GM10266 (cell line): ENCODE measurements around the gene CYTH4.

Experiments used
- DNase-seq: peaks from one replicate; pipeline ENCODE4 v3.0.0; 2012; ENCODE audit errors: extremely low spot score
- CTCF ChIP-seq: IDR thresholded peaks from 2 replicates; pipeline ENCODE4 v1.5.1; 2012; ENCODE audit warnings: mild to moderate bottlenecking, low read depth; ENCODE audit not compliant: control insufficient read depth, insufficient read depth; ENCODE audit errors: missing control alignments

Gene CYTH4

GRCh38 chr22:37274380-37274862 lies 7.9 kb upstream of the CYTH4 start:
- TF ChIP-seq CTCF = no peak
- DNase-seq = peak; percentile 50

GRCh38 chr22:37275134-37275533 lies 7.2 kb upstream of the CYTH4 start:
- no peak for TF ChIP-seq CTCF
- DNase-seq = no peak

- no peak for TF ChIP-seq CTCF
- no peak for DNase-seq
These were observed 6.7 kb upstream of the CYTH4 start for GRCh38 chr22:37275622-37276021.

- DNase-seq = no peak
- no peak for TF ChIP-seq CTCF
These were observed 5.5 kb upstream of the CYTH4 start for GRCh38 chr22:37276776-37277175.

GRCh38 chr22:37277384-37277783 lies 4.9 kb upstream of the CYTH4 start:
- DNase-seq = no peak
- TF ChIP-seq CTCF = no peak

GRCh38 chr22:37278261-37278660 lies 4.0 kb upstream of the CYTH4 start:
- no peak for DNase-seq
- TF ChIP-seq CTCF = no peak

GRCh38 chr22:37279331-37280181 lies 2.8 kb upstream of the CYTH4 start:
- TF ChIP-seq CTCF = no peak

More at GRCh38 chr22:37279331-37280181, 2.8 kb upstream of the CYTH4 start:
- no peak for DNase-seq
